ENCODE data around the gene TYK2.

TYK2 gene

DNA sequence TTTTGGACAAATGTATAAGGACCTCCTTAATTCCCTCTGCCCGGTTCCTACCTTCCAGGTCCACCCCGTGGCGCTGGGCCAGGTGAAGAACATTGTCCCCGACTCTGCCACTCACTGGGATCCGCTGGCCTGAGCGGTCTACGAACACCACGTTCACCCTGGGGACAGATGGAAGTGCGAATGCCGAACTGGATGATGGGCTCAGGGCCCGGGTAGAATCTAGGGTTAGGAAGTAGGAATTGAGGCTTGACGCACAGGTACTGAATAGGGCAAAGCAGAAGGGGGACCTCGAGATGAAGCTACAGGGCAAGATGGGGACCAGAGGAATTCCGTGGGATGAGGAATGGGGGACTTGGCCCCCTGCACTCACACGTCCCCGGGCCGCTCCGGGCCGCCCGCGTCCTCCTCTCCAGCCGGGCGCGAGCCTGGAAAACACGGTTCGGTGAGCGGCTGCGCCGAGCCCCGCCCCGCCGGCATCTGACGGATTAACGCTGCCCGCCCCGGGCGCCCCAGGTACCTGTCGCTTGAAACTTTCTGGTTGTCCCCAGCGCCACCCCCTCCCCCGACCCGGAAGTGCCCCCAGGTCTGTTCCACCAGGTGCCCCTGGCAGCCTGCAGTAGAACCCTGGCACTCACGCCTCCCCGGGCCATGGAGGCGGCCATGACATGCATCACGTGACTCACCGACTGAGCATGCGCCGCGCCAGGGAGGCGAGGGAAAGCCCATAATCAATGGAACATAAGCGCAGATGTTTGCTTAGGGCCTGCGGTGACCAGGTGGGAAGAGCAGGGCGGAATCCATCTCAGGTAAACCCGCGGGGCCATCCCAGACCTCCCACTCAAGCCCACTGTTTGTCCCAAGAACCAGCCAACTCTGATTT is 64.8 kb downstream of the TYK2 start, which contains the start of gene FDX2:
Gene FDX2 (minus strand): TSS at position 681 of the 880 bp plus-strand sequence. CDS start 19 bp downstream, at position 662.
- peak; percentile 80 to 87 for DNase-seq (ENCODE audit: low read depth in 2 of 2)

DNA sequence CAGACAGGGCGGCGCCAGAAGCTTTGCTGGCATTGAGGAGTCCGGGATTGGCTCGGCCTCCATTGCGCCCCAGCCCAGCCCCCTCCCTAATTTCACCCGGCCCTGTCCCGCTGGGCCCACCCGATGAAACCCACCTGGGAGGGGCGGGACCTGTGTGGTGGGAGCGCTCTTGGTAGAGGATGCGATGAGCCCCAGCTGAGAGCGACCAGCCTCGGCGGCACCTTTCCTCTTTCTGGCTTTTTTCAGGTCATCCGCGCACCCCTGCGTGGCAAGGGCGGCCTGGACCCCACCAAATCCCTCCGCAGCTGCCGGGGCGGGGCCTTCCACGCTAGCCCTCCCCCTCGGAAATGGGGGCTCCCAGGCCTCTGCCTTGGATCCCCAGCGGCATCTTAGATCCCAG is 70.9 kb downstream of the TYK2 start, which contains the start of gene ZGLP1:
Gene ZGLP1 (minus strand): TSS at position 393 of the 400 bp plus-strand sequence.
- no peak for DNase-seq (ENCODE audit: low read depth in 2 of 2)

DNA sequence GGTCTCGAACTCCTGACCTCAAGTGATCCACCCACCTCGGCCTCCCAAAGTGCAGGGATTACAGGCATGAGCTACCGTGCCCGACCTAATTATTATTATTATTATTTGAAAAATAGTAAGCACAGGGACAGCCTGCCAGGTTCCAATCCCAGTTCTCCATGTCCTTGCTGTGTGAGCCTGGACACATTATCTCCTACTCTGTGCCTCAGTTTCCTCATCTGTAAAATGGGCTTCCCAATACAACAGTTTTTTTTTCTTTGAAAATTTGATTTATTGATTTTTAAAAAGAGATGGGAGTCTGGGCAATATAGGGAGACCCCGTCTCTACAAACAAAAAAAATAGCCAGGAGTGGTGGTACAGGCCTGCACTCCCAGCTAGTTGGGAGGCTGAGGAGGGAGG is 74.0 kb downstream of the TYK2 start:
- no peak for DNase-seq (ENCODE audit: low read depth in 2 of 2)

DNA sequence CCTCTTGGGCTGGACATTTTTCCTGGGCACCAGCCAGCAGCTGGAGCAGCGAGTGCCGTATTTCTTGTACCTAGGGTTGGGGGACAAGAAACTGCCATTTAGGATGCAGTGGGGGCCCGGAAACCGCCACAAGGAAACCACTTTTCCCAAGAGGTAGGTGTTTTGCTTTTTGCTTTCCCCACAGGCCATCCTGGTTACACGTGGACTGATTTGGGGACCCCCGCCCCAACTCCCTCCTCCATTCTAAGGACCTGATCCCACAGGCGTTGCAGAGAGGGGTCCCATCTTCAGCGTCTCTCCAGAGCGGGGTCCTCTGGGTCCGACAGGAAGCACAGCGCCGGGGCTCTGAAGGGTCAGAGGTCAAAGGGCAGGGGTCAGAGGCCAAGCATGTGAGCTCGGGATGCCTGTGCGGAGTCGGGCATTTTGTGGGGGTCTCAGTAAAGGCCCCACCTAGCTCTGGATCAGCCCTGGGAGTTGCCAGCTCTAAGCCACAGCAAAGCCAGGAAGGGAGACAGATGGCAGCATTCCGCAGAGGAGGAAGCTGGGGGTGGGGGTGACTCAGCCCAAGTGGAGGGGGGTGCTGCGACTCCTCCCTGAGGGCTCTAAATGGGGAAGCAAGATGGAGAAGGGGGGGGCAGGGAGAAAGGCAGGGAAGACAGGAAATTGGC is 75.1 kb downstream of the TYK2 start:
- no peak for DNase-seq (ENCODE audit: low read depth in 2 of 2)

Data from stimulated activated CD4-positive, alpha-beta T cell treated with anti-CD3 and anti-CD28 coated beads, Interleukin-15, amount 100 ng/mL, for 48 hours (primary cell).